Aorta (tissue), 5 donors: ENCODE measurements around the gene SUPT4H1. TPM values are rescaled to one million over a fixed set of nuclear protein-coding genes. Genes with fewer than 3 reads are reported as not detected.

Experiments used
- ATAC-seq: fragments of 200-7000 bp; cut with Tn5 transposase; one replicate; pipeline ENCODE4 v1.9.1; 2022; ENCODE audit warnings: moderate library complexity; ENCODE audit not compliant: low FRiP score
- DNase-seq, 2 donors: peaks; one replicate each; pipeline ENCODE4 v3.0.0-alpha.2; 2020
- H3K27ac ChIP-seq, 2 donors: one replicate each; pipeline ENCODE4 v1.5.1; 2013; ENCODE audit warnings: low read length in 2 of 2, mild to moderate bottlenecking in 2 of 2, moderate library complexity in 2 of 2, control low read depth in 1 of 2, inconsistent platforms in 1 of 2, low read depth in 1 of 2
- H3K27me3 ChIP-seq, 2 donors: one replicate each; pipeline ENCODE4 v1.6.1; 2013; ENCODE audit warnings: control low read depth in 1 of 2, low read length in 1 of 2, mild to moderate bottlenecking in 1 of 2, moderate library complexity in 1 of 2; ENCODE audit not compliant: insufficient read depth in 2 of 2, control insufficient read depth in 1 of 2
- H3K36me3 ChIP-seq, 2 donors: one replicate each; pipeline ENCODE4 v1.6.1; 2013; ENCODE audit warnings: control low read depth in 1 of 2, low read length in 1 of 2, mild to moderate bottlenecking in 1 of 2; ENCODE audit not compliant: insufficient read depth in 2 of 2, control insufficient read depth in 1 of 2
- H3K4me1 ChIP-seq, 2 donors: one replicate each; pipeline ENCODE4 v1.6.1; 2013; ENCODE audit warnings: low read length in 2 of 2, control low read depth in 1 of 2, mild to moderate bottlenecking in 1 of 2, moderate library complexity in 1 of 2; ENCODE audit not compliant: insufficient read depth in 2 of 2, control insufficient read depth in 1 of 2
- H3K4me3 ChIP-seq, 2 donors: one replicate each; pipeline ENCODE4 v1.5.1; 2013; ENCODE audit warnings: low read length in 2 of 2, control low read depth in 1 of 2, mild to moderate bottlenecking in 1 of 2
- H3K9me3 ChIP-seq: one replicate; pipeline ENCODE4 v1.6.1; 2013; ENCODE audit warnings: mild to moderate bottlenecking, low read length; ENCODE audit not compliant: control insufficient read depth
- WGBS, 2 donors: extraction: QIAGEN DNeasy Blood & Tissue Kit; methylation state at CpG; one replicate each; pipeline ENCODE4 v1.1.7; 2013; 5-methylcytosine and 5-hydroxymethylcytosine counted together
- intact Hi-C, 2 donors: fragments of 100-400 bp; cut with DNase I; formaldehyde crosslinking; loops; one replicate each; pipeline versions ENCODE4 v1.14.2 to v1.15.0; 2022
- polyA plus RNA-seq, 2 donors: library from polyadenylated mRNA; stranded (reverse); fragments of 200-250 nt; gene quantifications; one replicate each; pipeline ENCODE4 v1.2.3, GENCODE V29; 2013
- total RNA-seq, 2 donors: library from RNA; stranded (reverse); fragmentation: NEBNext Ultra II Directional; extraction: Animal tissue kit (Norgen Biotek cat#: 25700); gene quantifications; one replicate each; pipeline ENCODE4 v1.2.1, GENCODE V29; 2021
- donor health status: healthy with polysubstance abuse.
- donor health status: Bipolar disorder and iron deficiency.
- donor health status: DM: no; HTN: no; CAD: no.
- donor health status: DM: no; HTN: no; CAD: no.
- donor health status: DM: yes; HTN: yes; CAD: no.

Gene SUPT4H1
- total and polyA plus RNA-seq, 4 donors, result 38.4 to 78.2 (median 62.7) TPM

GRCh38 chr17:58358408-58359172, 6.6 kb upstream of the SUPT4H1 start:
- ATAC-seq (no peak), DNase-seq (peak in 1 of 2 donors; percentile 26)
- no peaks in the 10 kb centered on the region for H3K36me3 ChIP-seq
- intact Hi-C loops, result loop anchor here in 1 of 2 donors (5.0 kb wide), 1 partner anchor 36 kb away; no protein-coding TSS in a partner anchor
- no peaks in the 10 kb centered on the region for H3K9me3 ChIP-seq
- no peaks in the 10 kb centered on the region for H3K4me1 ChIP-seq
- no peaks in the 10 kb centered on the region for H3K27me3 ChIP-seq
- no peak overlapping the region for H3K27ac ChIP-seq
- H3K4me3 ChIP-seq, result no peak overlapping the region
- 85 to 91% methylated on average over 16 of the region's 16 CpGs for WGBS, 2 donors

DNA sequence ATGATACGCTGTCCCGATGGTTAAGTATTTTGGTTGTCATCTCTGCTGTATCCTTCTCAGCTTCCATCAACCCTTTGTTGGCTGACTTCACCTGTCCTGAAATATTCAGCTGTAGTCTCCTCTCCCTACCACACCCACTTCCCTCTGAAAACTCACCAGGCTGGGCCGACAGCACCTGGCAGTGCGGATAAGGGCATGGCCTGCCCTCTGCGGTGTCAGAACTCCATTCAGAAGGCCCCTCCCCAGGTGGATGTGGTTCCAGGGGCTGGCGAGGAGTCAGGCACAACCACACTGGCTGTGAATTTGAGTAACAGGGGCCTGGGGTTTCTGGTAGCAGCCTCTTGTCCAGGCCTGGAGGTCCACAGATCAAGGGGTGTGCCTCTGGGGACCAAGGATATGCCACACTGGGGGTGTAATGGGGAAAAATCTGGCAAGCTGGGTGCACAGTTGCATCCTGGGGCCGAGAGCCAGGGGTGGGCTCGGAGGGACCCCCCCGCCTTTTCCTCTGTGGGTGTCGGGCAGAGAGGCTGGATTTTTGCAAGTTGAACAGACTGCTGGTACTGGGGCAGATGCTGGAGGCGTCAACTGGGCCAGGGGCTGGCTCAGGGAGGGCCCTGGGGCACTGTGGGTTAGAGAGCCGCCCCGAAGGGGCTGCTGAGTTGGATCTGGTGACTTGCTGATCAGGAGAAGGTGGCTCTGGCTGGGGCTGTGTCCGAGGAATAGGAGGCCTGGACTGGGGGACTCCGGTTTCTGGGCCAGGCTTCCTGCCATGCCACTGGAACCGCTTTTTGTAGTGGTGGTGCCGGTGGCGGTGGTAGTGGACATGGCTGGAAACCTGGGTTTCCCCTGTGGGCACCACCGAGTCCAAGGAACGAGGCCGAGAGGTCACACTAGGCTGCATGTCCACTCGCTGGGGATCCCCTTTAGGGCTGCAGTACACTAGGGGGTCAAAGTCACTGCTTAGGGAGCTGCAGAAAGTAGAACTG, 5.6 kb upstream of the SUPT4H1 start:
- Histone ChIP-seq H3K9me3 (no peaks in the 10 kb centered on the region), H3K36me3 (no peaks in the 10 kb centered on the region), H3K27me3 (no peaks in the 10 kb centered on the region), H3K4me1 (no peaks in the 10 kb centered on the region), H3K27ac (no peak overlapping the region), H3K4me3 (no peak overlapping the region)
- intact Hi-C loops, result loop anchor here in 1 of 2 donors (5.0 kb wide), 1 partner anchor 35 kb away; no protein-coding TSS in a partner anchor
- DNase-seq, result no peak
- WGBS, 2 donors, result 88 to 90% methylated on average over 22 of the region's 22 CpGs
- ATAC-seq, result no peak

GRCh38 chr17:58356231-58356630, 4.2 kb upstream of the SUPT4H1 start:
- Histone ChIP-seq H3K9me3 (no peaks in the 10 kb centered on the region), H3K36me3 (no peaks in the 10 kb centered on the region), H3K27me3 (no peaks in the 10 kb centered on the region), H3K4me1 (no peaks in the 10 kb centered on the region), H3K4me3 (no peak overlapping the region), H3K27ac (no peak overlapping the region)
- intact Hi-C loops, result loop anchor here in 1 of 2 donors (5.0 kb wide), 1 partner anchor 34 kb away; no protein-coding TSS in a partner anchor
- WGBS, 2 donors, result 88% methylated on average over 1 of the region's 1 CpG
- ATAC-seq (no peak), DNase-seq (no peak)

- no peak for ATAC-seq
- Histone ChIP-seq H3K9me3 (no peaks in the 10 kb centered on the region), H3K36me3 (peaks cover 0 to 2% of the 10 kb centered on the region in 2 donors), H3K4me1 (no peaks in the 10 kb centered on the region), H3K27me3 (no peaks in the 10 kb centered on the region), H3K4me3 (no peak overlapping the region), H3K27ac (no peak overlapping the region)
- intact Hi-C loops, result loop anchor here in 1 of 2 donors (5.0 kb wide), 1 partner anchor 32 kb away; no protein-coding TSS in a partner anchor
- WGBS, 2 donors, result 50 to 55% methylated on average over 6 of the region's 6 CpGs
- peak in 1 of 2 donors; percentile 36 for DNase-seq
Measured at GRCh38 chr17:58354541-58355216, 2.7 kb upstream of the SUPT4H1 start.

DNA sequence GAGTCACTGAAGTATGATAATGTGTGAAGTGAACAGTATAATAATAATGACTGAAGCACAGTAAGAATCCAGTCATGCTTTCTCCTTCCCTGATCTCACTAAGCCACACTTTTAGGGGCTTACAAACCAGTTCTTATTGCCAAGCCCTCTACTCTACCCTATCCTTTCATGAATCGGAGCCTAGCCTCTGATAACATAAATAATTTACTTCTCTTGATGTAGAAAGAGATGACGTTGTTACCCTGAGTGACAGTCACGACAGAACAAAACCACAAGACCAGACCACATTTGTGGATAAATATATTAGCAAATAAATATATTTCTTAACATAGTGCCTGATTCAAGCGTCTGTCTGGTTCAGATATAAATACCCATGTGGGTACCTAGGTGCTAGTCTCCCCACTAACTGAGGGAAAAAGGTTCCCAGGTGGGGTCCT, 1.4 kb upstream of the SUPT4H1 start:
- no peaks in the 10 kb centered on the region for H3K27me3 ChIP-seq
- ATAC-seq (no peak), DNase-seq (no peak)
- peaks cover 3 to 5% of the 10 kb centered on the region in 2 donors for H3K36me3 ChIP-seq
- 61 to 64% methylated on average over 4 of the region's 4 CpGs for WGBS, 2 donors
- H3K9me3 ChIP-seq, result no peaks in the 10 kb centered on the region
- peak overlapping the region in 1 of 2 donors; percentile 69 for H3K4me3 ChIP-seq
- H3K4me1 ChIP-seq, result no peaks in the 10 kb centered on the region
- H3K27ac ChIP-seq, result no peak overlapping the region
- intact Hi-C loops, result no loop called here

- peak overlapping the region in 1 of 2 donors; percentile 93 for H3K27ac ChIP-seq
- ATAC-seq (peak; percentile 38), DNase-seq (peak; percentile 65 to 75)
- H3K4me3 ChIP-seq, result peak overlapping the region; percentile 36 to 69
- no peaks in the 10 kb centered on the region for H3K27me3 ChIP-seq
- 2% methylated on average over 26 of the region's 26 CpGs for WGBS, 2 donors
- no peaks in the 10 kb centered on the region for H3K9me3 ChIP-seq
- intact Hi-C loops, result no loop called here
- no peaks in the 10 kb centered on the region for H3K4me1 ChIP-seq
- peaks cover 7 to 9% of the 10 kb centered on the region in 2 donors for H3K36me3 ChIP-seq
Measured at GRCh38 chr17:58352596-58353388, 791 bp upstream of the SUPT4H1 start.

GRCh38 chr17:58351182-58351581, 819 bp downstream of the SUPT4H1 start:
- DNase-seq (peak in 1 of 2 donors; percentile 0), ATAC-seq (no peak)
- Histone ChIP-seq H3K4me1 (no peaks in the 10 kb centered on the region), H3K36me3 (peaks cover 11% of the 10 kb centered on the region in 2 donors), H3K9me3 (no peaks in the 10 kb centered on the region), H3K27me3 (no peaks in the 10 kb centered on the region), H3K27ac (no peak overlapping the region), H3K4me3 (peak overlapping the region; percentile 36 to 69)
- intact Hi-C loops, result no loop called here
- 61 to 62% methylated on average over 4 of the region's 4 CpGs for WGBS, 2 donors
